ENCODE results near the gene KLHDC2. TPM values are rescaled to one million over a fixed set of nuclear protein-coding genes. Genes with fewer than 3 reads are reported as not detected.
"Not testable (repeated sequence)": the region's sequence is repeated elsewhere in the genome, so short reads cannot be mapped to it uniquely, and the experiment has no call there.

KLHDC2 gene
- total RNA-seq, 1 donor from 2014 or later, result 48.7 TPM

DNA sequence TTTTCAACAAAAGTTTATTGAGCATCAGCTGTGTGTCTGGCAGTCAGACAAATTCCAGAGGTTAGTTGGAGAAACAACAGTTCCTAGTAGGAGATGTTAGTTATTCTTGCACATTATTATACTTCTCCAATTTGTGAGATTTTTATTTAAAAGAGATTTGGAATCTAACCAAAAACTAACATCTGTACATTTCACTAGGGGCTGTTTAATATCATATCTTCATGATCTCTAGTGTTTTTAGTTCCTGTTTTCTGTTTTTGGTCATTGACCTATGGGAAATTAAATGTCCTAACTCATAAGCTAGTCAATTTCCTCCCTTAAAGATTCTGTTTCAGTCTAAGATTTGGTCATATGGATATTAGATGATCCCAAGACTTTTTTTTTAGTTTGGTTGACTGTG lies 34.1 kb upstream of the KLHDC2 start:
- TF ChIP-seq, protein P1, sequence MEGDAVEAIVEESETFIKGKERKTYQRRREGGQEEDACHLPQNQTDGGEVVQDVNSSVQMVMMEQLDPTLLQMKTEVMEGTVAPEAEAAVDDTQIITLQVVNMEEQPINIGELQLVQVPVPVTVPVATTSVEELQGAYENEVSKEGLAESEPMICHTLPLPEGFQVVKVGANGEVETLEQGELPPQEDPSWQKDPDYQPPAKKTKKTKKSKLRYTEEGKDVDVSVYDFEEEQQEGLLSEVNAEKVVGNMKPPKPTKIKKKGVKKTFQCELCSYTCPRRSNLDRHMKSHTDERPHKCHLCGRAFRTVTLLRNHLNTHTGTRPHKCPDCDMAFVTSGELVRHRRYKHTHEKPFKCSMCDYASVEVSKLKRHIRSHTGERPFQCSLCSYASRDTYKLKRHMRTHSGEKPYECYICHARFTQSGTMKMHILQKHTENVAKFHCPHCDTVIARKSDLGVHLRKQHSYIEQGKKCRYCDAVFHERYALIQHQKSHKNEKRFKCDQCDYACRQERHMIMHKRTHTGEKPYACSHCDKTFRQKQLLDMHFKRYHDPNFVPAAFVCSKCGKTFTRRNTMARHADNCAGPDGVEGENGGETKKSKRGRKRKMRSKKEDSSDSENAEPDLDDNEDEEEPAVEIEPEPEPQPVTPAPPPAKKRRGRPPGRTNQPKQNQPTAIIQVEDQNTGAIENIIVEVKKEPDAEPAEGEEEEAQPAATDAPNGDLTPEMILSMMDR (IDR thresholded peaks at IDR 0.05; ENCODE audit: partially characterized antibody, unreplicated experiment), result no peak
- H3K27ac Mint-ChIP-seq (ENCODE audit: unreplicated experiment), result no peak overlapping the region
- no peak overlapping the region for H3K4me3 Mint-ChIP-seq (ENCODE audit: unreplicated experiment)
- no peaks in the 10 kb centered on the region for H3K27me3 Mint-ChIP-seq (ENCODE audit: unreplicated experiment)
- H3K9me3 Mint-ChIP-seq (ENCODE audit: unreplicated experiment), result no peaks in the 10 kb centered on the region
- H3K4me1 Mint-ChIP-seq (ENCODE audit: low read depth, unreplicated experiment), result no peaks in the 10 kb centered on the region
- H3K36me3 Mint-ChIP-seq (ENCODE audit: unreplicated experiment), result no peaks in the 10 kb centered on the region
- no peak for DNase-seq

DNA sequence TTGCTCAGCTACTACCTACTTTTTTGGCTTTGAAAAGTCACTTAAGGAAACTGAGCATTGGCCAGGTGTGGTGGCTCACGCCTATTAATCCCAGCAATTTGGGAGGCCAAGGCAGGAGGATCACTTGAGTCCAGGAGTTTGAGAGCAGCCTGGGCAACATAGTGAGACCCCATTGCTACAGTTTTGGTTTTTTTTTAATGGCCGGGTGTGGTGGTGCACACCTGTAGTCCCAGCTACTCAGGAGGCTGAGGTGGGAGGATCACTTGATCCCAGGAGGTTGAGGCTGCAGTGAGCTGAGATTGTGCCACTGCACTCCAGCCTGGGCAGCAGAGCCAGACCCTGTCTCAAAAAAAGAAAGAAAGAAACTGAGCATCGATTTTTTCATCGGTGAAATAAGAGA lies 32.3 kb upstream of the KLHDC2 start:
- not testable (repeated sequence) for H3K4me3 Mint-ChIP-seq (ENCODE audit: unreplicated experiment); H3K36me3 Mint-ChIP-seq (ENCODE audit: unreplicated experiment); H3K9me3 Mint-ChIP-seq (ENCODE audit: unreplicated experiment); H3K27ac Mint-ChIP-seq (ENCODE audit: unreplicated experiment); H3K27me3 Mint-ChIP-seq (ENCODE audit: unreplicated experiment); H3K4me1 Mint-ChIP-seq (ENCODE audit: low read depth, unreplicated experiment); DNase-seq

- no peak for DNase-seq
Observed at GRCh38 chr14:49745191-49745590, 22.8 kb upstream of the KLHDC2 start.

GRCh38 chr14:49746476-49746875 lies 21.5 kb upstream of the KLHDC2 start:
- not testable (repeated sequence) for H3K9me3 Mint-ChIP-seq (ENCODE audit: unreplicated experiment); H3K4me1 Mint-ChIP-seq (ENCODE audit: low read depth, unreplicated experiment)

More at GRCh38 chr14:49745191-49745590, 22.8 kb upstream of the KLHDC2 start:
- Mint-ChIP-seq H3K4me1 (ENCODE audit: low read depth, unreplicated experiment) (no peaks in the 10 kb centered on the region), H3K27ac (ENCODE audit: unreplicated experiment) (no peak overlapping the region), H3K9me3 (ENCODE audit: unreplicated experiment) (no peaks in the 10 kb centered on the region), H3K36me3 (ENCODE audit: unreplicated experiment) (no peaks in the 10 kb centered on the region), H3K4me3 (ENCODE audit: unreplicated experiment) (no peak overlapping the region), H3K27me3 (ENCODE audit: unreplicated experiment) (peaks cover 3% of the 10 kb centered on the region)
- TF ChIP-seq, protein P1 (IDR thresholded peaks at IDR 0.05; ENCODE audit: partially characterized antibody, unreplicated experiment), result no peak

GRCh38 chr14:49754570-49755097 lies 13.3 kb upstream of the KLHDC2 start:
- DNase-seq, result no peak
- no peaks in the 10 kb centered on the region for H3K27me3 Mint-ChIP-seq (ENCODE audit: unreplicated experiment)
- H3K4me3 Mint-ChIP-seq (ENCODE audit: unreplicated experiment), result no peak overlapping the region
- TF ChIP-seq, protein P1 (IDR thresholded peaks at IDR 0.05; ENCODE audit: partially characterized antibody, unreplicated experiment), result no peak
- H3K4me1 Mint-ChIP-seq (ENCODE audit: low read depth, unreplicated experiment), result no peaks in the 10 kb centered on the region
- no peaks in the 10 kb centered on the region for H3K9me3 Mint-ChIP-seq (ENCODE audit: unreplicated experiment)
- no peaks in the 10 kb centered on the region for H3K36me3 Mint-ChIP-seq (ENCODE audit: unreplicated experiment)
- no peak overlapping the region for H3K27ac Mint-ChIP-seq (ENCODE audit: unreplicated experiment)

More at GRCh38 chr14:49746476-49746875, 21.5 kb upstream of the KLHDC2 start:
- not testable (repeated sequence) for H3K27me3 Mint-ChIP-seq (ENCODE audit: unreplicated experiment); DNase-seq; H3K36me3 Mint-ChIP-seq (ENCODE audit: unreplicated experiment); H3K4me3 Mint-ChIP-seq (ENCODE audit: unreplicated experiment); H3K27ac Mint-ChIP-seq (ENCODE audit: unreplicated experiment)

DNA sequence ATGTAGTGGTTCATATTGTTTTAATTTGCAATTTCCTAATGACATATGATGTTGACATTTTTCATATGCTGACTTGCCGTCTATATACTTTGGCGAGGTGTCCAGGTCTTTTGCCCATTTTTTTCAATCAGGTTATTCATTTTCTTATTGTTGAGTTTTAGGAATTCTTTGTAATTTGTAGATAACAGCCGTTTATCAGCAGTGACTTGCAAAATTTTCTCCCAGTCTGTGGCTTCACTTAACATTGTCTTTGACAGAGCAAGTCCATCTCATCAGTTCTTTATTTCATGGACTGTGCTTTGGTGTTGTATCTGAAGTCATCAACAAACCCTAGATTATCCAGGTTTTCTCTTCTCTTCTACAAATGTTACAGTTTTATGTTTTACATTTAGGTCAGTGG lies 12.6 kb upstream of the KLHDC2 start:
- Mint-ChIP-seq H3K27me3 (ENCODE audit: unreplicated experiment) (no peaks in the 10 kb centered on the region), H3K4me1 (ENCODE audit: low read depth, unreplicated experiment) (no peaks in the 10 kb centered on the region), H3K9me3 (ENCODE audit: unreplicated experiment) (no peaks in the 10 kb centered on the region), H3K4me3 (ENCODE audit: unreplicated experiment) (no peak overlapping the region), H3K36me3 (ENCODE audit: unreplicated experiment) (no peaks in the 10 kb centered on the region), H3K27ac (ENCODE audit: unreplicated experiment) (no peak overlapping the region)
- TF ChIP-seq, protein P1 (IDR thresholded peaks at IDR 0.05; ENCODE audit: partially characterized antibody, unreplicated experiment), result no peak
- DNase-seq, result no peak

Data from glutamatergic neuron (in vitro differentiated cells).